HG03103 (cell line): ENCODE measurements around the gene TMCO6.

Source experiments
- ATAC-seq: cut with Tn5 transposase; IDR thresholded peaks from one replicate; pipeline ENCODE4 v1.9.1; 2021; ENCODE audit warnings: low read depth; ENCODE audit not compliant: unreplicated experiment

The TMCO6 gene

DNA sequence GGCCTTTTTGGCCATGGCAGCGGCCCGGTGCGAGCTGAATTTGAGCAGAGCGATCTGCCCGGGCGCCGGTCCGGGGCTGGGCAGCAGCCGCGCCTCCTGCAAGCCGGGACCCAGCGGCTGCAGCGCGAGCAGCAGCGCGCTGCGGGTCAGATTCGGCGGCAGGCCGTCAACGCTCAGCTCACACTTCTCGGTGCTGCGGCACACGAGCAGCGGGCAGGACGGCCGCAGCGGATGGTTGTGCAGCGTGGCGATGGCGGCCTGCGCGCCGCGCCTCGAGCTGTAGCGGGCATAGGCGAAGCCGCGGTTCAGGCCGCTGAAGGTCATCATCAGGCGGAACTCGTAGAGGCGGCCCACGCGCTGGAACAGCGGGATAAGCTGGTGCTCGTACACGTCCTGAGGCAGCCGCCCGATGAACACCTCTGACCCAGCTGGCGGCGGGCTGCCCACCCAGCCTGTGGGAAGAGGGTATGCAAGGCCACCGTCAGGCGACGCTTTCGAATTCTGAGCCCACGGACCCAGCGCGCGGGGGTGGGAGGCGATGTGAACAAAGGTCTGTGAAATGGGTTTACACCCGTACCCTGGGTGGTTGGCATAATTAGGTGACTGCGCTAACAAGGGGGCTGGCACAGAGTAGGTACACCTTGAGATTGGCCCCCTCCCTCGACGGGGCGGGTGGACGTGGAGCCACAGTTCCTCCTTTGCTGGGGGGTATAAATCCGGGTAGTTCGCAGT is 33.4 kb downstream of the TMCO6 start:
- ATAC-seq: no peak

- ATAC-seq: no peak
Measured at GRCh38 chr5:140673187-140673976, 34.1 kb downstream of the TMCO6 start, which contains the start of gene DND1. Gene DND1, minus strand, starts transcription at chr5:140673576. Its CDS starts 34 bp downstream, at chr5:140673542.

- ATAC-seq: no peak
Measured at GRCh38 chr5:140674211-140674610, 35.0 kb downstream of the TMCO6 start.

GRCh38 chr5:140674629-140675028 is 35.4 kb downstream of the TMCO6 start:
- no peak for ATAC-seq

DNA sequence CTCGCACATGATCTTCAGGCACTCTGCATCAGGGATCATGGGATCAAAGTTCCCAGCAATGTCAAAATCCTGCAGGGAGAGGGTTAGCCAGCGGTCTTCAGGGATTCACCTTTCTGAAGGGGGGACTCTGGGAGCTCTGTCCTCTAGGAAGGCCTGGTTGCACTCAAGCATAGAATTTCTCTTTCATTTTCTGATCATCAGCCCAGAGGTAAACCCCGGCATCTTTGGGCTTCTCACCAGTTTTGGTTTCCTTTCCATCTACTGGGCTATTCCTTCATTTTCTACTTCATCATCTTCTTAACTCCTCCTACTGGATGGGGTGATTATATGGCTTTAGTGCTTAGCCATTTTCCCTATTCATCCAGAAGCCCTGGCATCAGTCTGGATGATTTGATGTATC is 38.7 kb downstream of the TMCO6 start:
- no peak for ATAC-seq

DNA sequence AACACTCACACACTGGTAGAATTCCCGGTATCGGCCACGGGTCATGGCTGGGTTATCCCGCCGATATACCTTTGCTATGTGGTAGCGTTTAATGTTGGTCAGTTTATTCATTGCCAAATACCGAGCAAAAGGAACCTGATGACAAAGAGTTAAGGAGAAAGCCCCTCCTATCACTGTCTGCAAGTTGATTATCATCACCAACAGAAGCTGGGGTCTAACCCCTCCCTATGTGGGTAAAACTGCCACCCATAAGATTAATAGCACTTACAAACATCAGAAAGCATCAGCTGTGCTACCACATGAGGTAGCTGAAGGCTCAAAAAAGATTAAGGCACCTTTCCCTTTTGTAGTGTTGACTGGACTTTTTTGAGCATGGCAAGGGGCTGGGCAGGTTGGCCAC is 39.7 kb downstream of the TMCO6 start:
- ATAC-seq: no peak

GRCh38 chr5:140690376-140690932 is 51.2 kb downstream of the TMCO6 start:
- ATAC-seq: no peak

GRCh38 chr5:140690941-140691924 is 52.0 kb downstream of the TMCO6 start, which contains the start of the genes HARS1 and HARS2:
Gene HARS1, minus strand, starts transcription at chr5:140691370. Its CDS starts 66 bp downstream, at chr5:140691304.
Gene HARS2, plus strand, starts transcription at chr5:140691455. Its CDS starts 194 bp downstream, at chr5:140691649.
- peak; percentile 96 for ATAC-seq

GRCh38 chr5:140694276-140694675 is 55.0 kb downstream of the TMCO6 start:
- ATAC-seq: no peak
